Trophoblast cell (in vitro differentiated cells and primary cell): ENCODE data around the gene AATK.

ENCODE experiments used
- DNase-seq, 2 donors: peaks; one replicate each; pipeline ENCODE4 v3.0.0-alpha.2; 2016
- H2AFZ ChIP-seq: 2 replicates; pipeline ENCODE4 v1.6.1; 2013; ENCODE audit warnings: low read length, moderate library complexity, mild to moderate bottlenecking; ENCODE audit not compliant: insufficient read depth, poor library complexity
- H2AK5ac ChIP-seq: 2 replicates; pipeline ENCODE4 v1.6.1; 2013; ENCODE audit warnings: mild to moderate bottlenecking, low read length
- H2BK120ac ChIP-seq: 2 replicates; pipeline ENCODE4 v1.6.1; 2013; ENCODE audit warnings: low read length, mild to moderate bottlenecking, moderate library complexity; ENCODE audit not compliant: insufficient read depth, poor library complexity
- H2BK12ac ChIP-seq: 2 replicates; pipeline ENCODE4 v1.6.1; 2013; ENCODE audit warnings: mild to moderate bottlenecking, low read length, moderate library complexity
- H2BK5ac ChIP-seq: 2 replicates; pipeline ENCODE4 v1.6.1; 2013; ENCODE audit warnings: low read length, low read depth, moderate library complexity, mild to moderate bottlenecking; ENCODE audit not compliant: poor library complexity
- H3K14ac ChIP-seq: 2 replicates; pipeline ENCODE4 v1.6.1; 2013; ENCODE audit warnings: mild to moderate bottlenecking, low read length
- H3K18ac ChIP-seq: 2 replicates; pipeline ENCODE4 v1.6.1; 2013; ENCODE audit warnings: mild to moderate bottlenecking, low read length
- H3K23ac ChIP-seq: 2 replicates; pipeline ENCODE4 v1.6.1; 2013; ENCODE audit warnings: low read length
- H3K27ac ChIP-seq: 2 replicates; pipeline ENCODE4 v1.5.1; 2013; ENCODE audit warnings: low read depth, mild to moderate bottlenecking, inconsistent platforms, low read length, moderate library complexity
- H3K27me3 ChIP-seq: 2 replicates; pipeline ENCODE4 v1.6.1; 2013; ENCODE audit warnings: inconsistent platforms, mild to moderate bottlenecking, low read length, moderate library complexity; ENCODE audit not compliant: insufficient read depth
- H3K36me3 ChIP-seq, 2 experiments: 1 replicate in 1 of 2; 2 replicates in 1 of 2; pipeline ENCODE4 v1.6.1; 2013; ENCODE audit warnings: low read length in 2 of 2, mild to moderate bottlenecking in 2 of 2, moderate library complexity in 1 of 2; ENCODE audit not compliant: insufficient read depth in 2 of 2, control insufficient read depth in 1 of 2
- H3K4ac ChIP-seq: 2 replicates; pipeline ENCODE4 v1.6.1; 2013; ENCODE audit warnings: low read depth, mild to moderate bottlenecking, low read length, moderate library complexity
- H3K4me1 ChIP-seq, 2 experiments: 1 replicate in 1 of 2; 2 replicates in 1 of 2; pipeline ENCODE4 v1.6.1; 2013; ENCODE audit warnings: low read length in 2 of 2, mild to moderate bottlenecking in 2 of 2, moderate library complexity in 1 of 2; ENCODE audit not compliant: insufficient read depth in 2 of 2, control insufficient read depth in 1 of 2
- H3K4me2 ChIP-seq: 2 replicates; pipeline ENCODE4 v1.6.1; 2013; ENCODE audit warnings: inconsistent platforms, mild to moderate bottlenecking, low read length, moderate library complexity
- H3K4me3 ChIP-seq: 2 replicates; pipeline ENCODE4 v1.5.1; 2013; ENCODE audit warnings: mild to moderate bottlenecking, low read depth, low read length, inconsistent platforms
- H3K79me1 ChIP-seq: one replicate; pipeline ENCODE4 v1.6.1; 2013; ENCODE audit warnings: low read length
- H3K79me2 ChIP-seq: 2 replicates; pipeline ENCODE4 v1.6.1; 2013; ENCODE audit warnings: low read length, mild to moderate bottlenecking; ENCODE audit not compliant: control insufficient read depth, insufficient read depth, poor library complexity
- H3K9ac ChIP-seq: 2 replicates; pipeline ENCODE4 v1.6.1; 2013; ENCODE audit warnings: mild to moderate bottlenecking, low read length
- H3K9me3 ChIP-seq: 2 replicates; pipeline ENCODE4 v1.6.1; 2013; ENCODE audit warnings: low read depth, mild to moderate bottlenecking, control low read depth, inconsistent platforms, low read length; ENCODE audit not compliant: insufficient read depth
- H4K12ac ChIP-seq: 2 replicates; pipeline ENCODE4 v1.6.1; 2013; ENCODE audit warnings: low read depth, mild to moderate bottlenecking, low read length, moderate library complexity
- H4K8ac ChIP-seq: 2 replicates; pipeline ENCODE4 v1.6.1; 2013; ENCODE audit warnings: low read depth, mild to moderate bottlenecking, low read length, moderate library complexity
- H4K91ac ChIP-seq: one replicate; pipeline ENCODE4 v1.6.1; 2013; ENCODE audit warnings: low read depth, mild to moderate bottlenecking, low read length, moderate library complexity
- WGBS: extraction: QIAGEN DNeasy Blood & Tissue Kit; methylation state at CpG from one replicate; pipeline ENCODE4 v1.1.7; 2013; ENCODE audit warnings: missing lambda C conversion rate; ENCODE audit not compliant: insufficient read length, insufficient coverage; ENCODE audit errors: extremely low coverage; 5-methylcytosine and 5-hydroxymethylcytosine counted together

Gene AATK

DNA sequence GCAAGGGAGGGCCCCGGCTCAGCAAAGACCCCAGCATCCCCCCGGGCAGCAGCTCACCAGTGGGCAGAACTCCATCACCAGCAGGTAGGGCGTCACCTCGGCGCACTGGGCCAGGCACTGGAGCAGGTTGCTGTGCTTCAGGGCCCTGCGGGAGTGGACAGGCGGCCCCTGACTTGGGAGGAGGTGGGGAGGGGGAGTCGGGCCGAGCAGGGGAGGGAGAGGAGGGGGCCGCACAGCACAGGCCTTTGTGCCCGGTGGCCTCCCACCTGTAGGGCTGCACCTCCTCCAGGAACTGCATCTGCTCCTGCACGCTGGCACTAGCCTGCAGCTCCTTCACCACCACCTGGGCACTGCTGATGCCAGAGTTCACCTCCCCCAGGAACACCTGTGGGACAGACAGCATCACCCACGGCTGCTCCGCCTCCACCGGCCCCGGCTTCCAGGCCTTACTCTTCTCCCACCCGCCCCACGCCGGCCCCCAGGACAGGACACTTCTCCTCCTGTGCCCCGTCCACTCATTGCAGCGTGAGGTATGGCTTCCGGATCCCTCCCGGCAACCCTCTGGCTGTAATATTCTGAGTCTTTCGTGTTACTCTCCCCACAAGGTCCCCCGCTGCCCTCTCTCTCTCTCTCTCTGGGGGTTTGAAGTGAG is 38.4 kb downstream of the AATK start:
- Histone ChIP-seq H4K8ac (no peak overlapping the region), H2AFZ (no peak overlapping the region), H3K27ac (no peak overlapping the region), H3K4me1 (no peaks in the 10 kb centered on the region), H3K27me3 (no peaks in the 10 kb centered on the region), H3K14ac (no peak overlapping the region), H4K91ac (no peak overlapping the region), H3K23ac (no peak overlapping the region), H3K4me3 (no peak overlapping the region), H3K79me1 (no peaks in the 10 kb centered on the region), H3K79me2 (no peaks in the 10 kb centered on the region), H2BK5ac (no peak overlapping the region), H3K36me3 (no peaks in the 10 kb centered on the region), H2AK5ac (no peak overlapping the region), H3K18ac (no peak overlapping the region), H3K9me3 (peaks cover 5% of the 10 kb centered on the region), H3K4me2 (no peak overlapping the region), H2BK12ac (no peak overlapping the region), H3K9ac (no peak overlapping the region), H2BK120ac (no peak overlapping the region), H4K12ac (no peak overlapping the region), H3K4ac (no peak overlapping the region)
- WGBS: no CpG with 5 or more reads among the region's 25 CpGs
- no peak for DNase-seq

DNA sequence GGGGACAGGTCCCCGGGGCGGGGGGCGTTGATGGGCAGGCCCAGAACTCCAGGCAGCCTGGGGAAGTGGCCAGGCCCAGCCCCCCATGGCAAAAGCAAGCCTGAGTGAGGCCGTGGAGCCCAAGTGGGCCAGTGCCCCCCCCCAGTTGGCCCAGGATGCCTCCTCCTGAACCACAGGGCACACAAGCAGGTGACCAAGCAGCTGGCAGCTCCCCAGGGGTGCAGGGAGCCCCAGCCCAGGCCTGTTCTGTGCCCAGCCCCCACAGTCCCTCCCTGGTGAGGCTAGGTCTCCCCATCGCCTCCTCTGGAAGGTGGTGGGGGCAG is 38.9 kb downstream of the AATK start:
- no peak overlapping the region for H2BK5ac ChIP-seq
- H3K9me3 ChIP-seq: peaks cover 5% of the 10 kb centered on the region
- no peak overlapping the region for H2BK12ac ChIP-seq
- H3K27me3 ChIP-seq: peaks cover 2% of the 10 kb centered on the region
- no peak for DNase-seq
- no peak overlapping the region for H3K23ac ChIP-seq
- H3K79me1 ChIP-seq: no peaks in the 10 kb centered on the region
- H3K79me2 ChIP-seq: no peaks in the 10 kb centered on the region
- H3K4me2 ChIP-seq: no peak overlapping the region
- H3K18ac ChIP-seq: no peak overlapping the region
- no peak overlapping the region for H3K4ac ChIP-seq
- no peak overlapping the region for H2AFZ ChIP-seq
- H3K4me1 ChIP-seq: no peaks in the 10 kb centered on the region
- no peak overlapping the region for H2BK120ac ChIP-seq
- H3K36me3 ChIP-seq: no peaks in the 10 kb centered on the region
- H2AK5ac ChIP-seq: no peak overlapping the region
- no peak overlapping the region for H3K14ac ChIP-seq
- H4K91ac ChIP-seq: no peak overlapping the region
- H3K4me3 ChIP-seq: no peak overlapping the region
- H4K12ac ChIP-seq: no peak overlapping the region
- no peak overlapping the region for H3K27ac ChIP-seq
- no CpG with 5 or more reads among the region's 5 CpGs for WGBS
- no peak overlapping the region for H4K8ac ChIP-seq
- H3K9ac ChIP-seq: no peak overlapping the region

DNA sequence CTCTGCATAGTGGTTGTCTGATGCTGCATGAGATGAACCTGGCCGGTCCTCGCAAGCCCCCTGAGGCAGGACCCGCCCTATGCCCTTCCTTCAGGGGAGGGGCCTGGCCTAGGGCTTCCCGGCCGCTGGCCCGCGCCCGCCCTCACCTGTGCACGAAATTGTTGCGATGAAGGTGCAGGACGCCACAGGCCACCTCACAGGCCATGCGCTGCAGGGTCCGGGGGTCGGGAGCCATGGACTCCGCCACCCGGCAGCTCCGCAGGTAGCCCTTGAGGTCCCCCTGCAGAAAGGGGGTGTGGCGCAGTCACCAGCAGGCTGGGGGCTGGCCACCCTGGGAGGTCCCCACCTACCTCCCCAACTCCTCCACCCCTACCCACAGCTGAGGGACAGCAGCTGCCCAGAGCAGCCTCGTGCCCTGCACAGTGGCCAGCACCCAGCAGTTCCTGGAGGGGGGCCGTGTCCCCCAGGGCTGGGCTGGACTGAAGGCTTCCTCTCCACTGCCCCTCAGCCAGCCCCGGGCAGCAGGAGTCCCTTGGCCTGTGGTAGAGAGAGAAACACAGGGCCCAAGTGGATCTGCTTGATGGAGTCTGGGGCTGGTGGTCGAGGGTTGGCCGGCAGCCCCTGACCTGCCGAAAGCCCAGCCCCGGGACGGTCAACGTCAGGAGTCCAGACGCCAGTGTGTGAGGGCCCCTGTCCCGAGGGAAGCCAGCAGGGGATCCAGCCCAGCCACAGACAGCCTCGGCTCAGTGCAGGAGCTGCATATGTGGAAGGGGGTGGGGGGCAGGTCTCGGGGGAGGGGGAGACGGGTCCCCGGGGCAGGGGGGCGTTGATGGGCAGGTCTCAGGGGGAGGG is 39.5 kb downstream of the AATK start:
- Histone ChIP-seq H3K4me2 (no peak overlapping the region), H3K23ac (no peak overlapping the region), H3K14ac (no peak overlapping the region), H3K4ac (no peak overlapping the region), H2AK5ac (no peak overlapping the region), H3K9me3 (peaks cover 5% of the 10 kb centered on the region), H2AFZ (no peak overlapping the region), H4K91ac (no peak overlapping the region), H4K8ac (no peak overlapping the region), H3K4me3 (no peak overlapping the region), H3K4me1 (no peaks in the 10 kb centered on the region), H2BK120ac (no peak overlapping the region), H3K79me2 (no peaks in the 10 kb centered on the region), H3K18ac (no peak overlapping the region), H3K27me3 (peaks cover 5% of the 10 kb centered on the region), H2BK5ac (no peak overlapping the region), H3K79me1 (no peaks in the 10 kb centered on the region), H3K9ac (no peak overlapping the region), H4K12ac (no peak overlapping the region), H3K36me3 (no peaks in the 10 kb centered on the region), H2BK12ac (no peak overlapping the region), H3K27ac (no peak overlapping the region)
- no CpG with 5 or more reads among the region's 34 CpGs for WGBS
- DNase-seq: no peak

DNA sequence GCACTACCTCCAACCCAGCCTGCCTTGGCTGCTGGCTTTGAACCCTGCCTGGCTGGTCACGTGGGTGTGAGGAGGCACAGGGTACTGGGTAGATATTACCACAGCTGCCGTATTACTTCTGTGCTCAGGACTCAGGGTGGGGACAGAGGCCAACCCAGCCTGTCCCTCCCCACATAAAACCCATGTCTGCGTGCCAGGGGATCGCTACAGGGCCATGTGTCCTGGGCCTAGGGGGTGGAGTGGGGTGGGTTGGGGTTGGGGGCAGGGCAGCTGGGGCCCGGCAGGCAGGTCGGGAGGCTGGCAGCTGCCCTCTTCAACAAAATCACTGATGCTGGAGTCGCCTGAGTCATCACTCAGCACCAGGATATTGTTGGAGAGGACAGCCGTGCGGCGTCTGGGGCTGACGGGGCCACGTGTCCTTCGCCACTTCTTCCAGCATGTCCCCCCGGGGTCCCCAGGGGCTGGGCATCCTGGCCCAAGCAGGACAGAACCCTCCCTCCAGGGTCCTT is 40.4 kb downstream of the AATK start:
- WGBS: no CpG with 5 or more reads among the region's 14 CpGs
- no peak overlapping the region for H3K18ac ChIP-seq
- H3K36me3 ChIP-seq: no peaks in the 10 kb centered on the region
- H2BK120ac ChIP-seq: no peak overlapping the region
- H3K27me3 ChIP-seq: peaks cover 5% of the 10 kb centered on the region
- H4K8ac ChIP-seq: no peak overlapping the region
- H3K79me2 ChIP-seq: no peaks in the 10 kb centered on the region
- H3K14ac ChIP-seq: no peak overlapping the region
- no peak overlapping the region for H3K23ac ChIP-seq
- no peak overlapping the region for H2AK5ac ChIP-seq
- peaks cover 5% of the 10 kb centered on the region for H3K9me3 ChIP-seq
- no peak overlapping the region for H4K12ac ChIP-seq
- H3K79me1 ChIP-seq: no peaks in the 10 kb centered on the region
- no peak overlapping the region for H3K4me3 ChIP-seq
- H2BK12ac ChIP-seq: no peak overlapping the region
- no peak overlapping the region for H3K4ac ChIP-seq
- H2BK5ac ChIP-seq: no peak overlapping the region
- DNase-seq: no peak
- H3K9ac ChIP-seq: no peak overlapping the region
- H3K4me2 ChIP-seq: no peak overlapping the region
- H3K4me1 ChIP-seq: no peaks in the 10 kb centered on the region
- H2AFZ ChIP-seq: no peak overlapping the region
- H4K91ac ChIP-seq: no peak overlapping the region
- no peak overlapping the region for H3K27ac ChIP-seq
